Thymus (tissue), 11 donors: Measurements from ENCODE around the gene SLC25A21. TPM values are rescaled to one million over a fixed set of nuclear protein-coding genes. Genes with fewer than 3 reads are reported as not detected.

ENCODE experiments used
- DNase-seq, 9 donors: peaks; one replicate each; pipeline ENCODE4 v3.0.0-alpha.2; 2013; ENCODE audit warnings: low spot score in 9 of 9, low read depth in 6 of 9, missing footprints in 1 of 9
- H3K27ac ChIP-seq, 2 donors: one replicate each; pipeline ENCODE4 v1.5.1; 2013; ENCODE audit warnings: control low read depth in 1 of 2, low read depth in 1 of 2, low read length in 1 of 2, mild to moderate bottlenecking in 1 of 2, moderate library complexity in 1 of 2
- H3K27me3 ChIP-seq, 2 donors: one replicate each; pipeline ENCODE4 v1.5.1; 2013; ENCODE audit warnings: low read length in 1 of 2; ENCODE audit not compliant: control insufficient read depth in 2 of 2, insufficient read depth in 1 of 2
- H3K36me3 ChIP-seq, 2 donors: one replicate each; pipeline ENCODE4 v1.5.1; 2013; ENCODE audit warnings: low read length in 1 of 2, mild to moderate bottlenecking in 1 of 2, moderate library complexity in 1 of 2; ENCODE audit not compliant: control insufficient read depth in 2 of 2, insufficient read depth in 2 of 2
- H3K4me1 ChIP-seq, 2 donors: one replicate each; pipeline ENCODE4 v1.5.1; 2013; ENCODE audit warnings: low read length in 2 of 2; ENCODE audit not compliant: control insufficient read depth in 2 of 2, insufficient read depth in 2 of 2
- H3K4me3 ChIP-seq, 2 donors: one replicate each; pipeline ENCODE4 v1.5.1; 2013; ENCODE audit warnings: low read length in 2 of 2, control low read depth in 1 of 2, mild to moderate bottlenecking in 1 of 2
- H3K9me3 ChIP-seq, 2 donors: one replicate each; pipeline ENCODE4 v1.5.1; 2013; ENCODE audit warnings: low read length in 1 of 2, mild to moderate bottlenecking in 1 of 2; ENCODE audit not compliant: control insufficient read depth in 2 of 2, insufficient read depth in 1 of 2
- WGBS: extraction: QIAGEN DNeasy Blood & Tissue Kit; methylation state at CpG from one replicate; pipeline ENCODE4 v1.1.7; 2013; 5-methylcytosine and 5-hydroxymethylcytosine counted together
- polyA plus RNA-seq: library from polyadenylated mRNA; stranded (reverse); fragments of 200-250 nt; gene quantifications from one replicate; pipeline ENCODE4 v1.2.3, GENCODE V29; 2013
- total RNA-seq: library from RNA; stranded (reverse); fragments of 120-200 nt; gene quantifications from one replicate; pipeline ENCODE4 v1.2.4, GENCODE V29; 2013
- donor health status: healthy.

SLC25A21 gene
- total and polyA plus RNA-seq, 2 donors: 0.46 to 0.90 TPM

GRCh38 chr14:36931791-36932190, 240.6 kb downstream of the SLC25A21 start:
- peaks cover 0 to 3% of the 10 kb centered on the region in 2 donors for H3K4me1 ChIP-seq
- DNase-seq: no peak
- H3K9me3 ChIP-seq: no peaks in the 10 kb centered on the region
- 79% methylated on average over 2 of the region's 2 CpGs for WGBS
- H3K27ac ChIP-seq: no peak overlapping the region
- H3K27me3 ChIP-seq: no peaks in the 10 kb centered on the region
- no peak overlapping the region for H3K4me3 ChIP-seq
- no peaks in the 10 kb centered on the region for H3K36me3 ChIP-seq

- no peak overlapping the region for H3K27ac ChIP-seq
Measured at GRCh38 chr14:36928432-36928831, 244.0 kb downstream of the SLC25A21 start.

GRCh38 chr14:36925094-36925493, 247.3 kb downstream of the SLC25A21 start:
- Histone ChIP-seq H3K27ac (no peak overlapping the region), H3K27me3 (no peaks in the 10 kb centered on the region), H3K36me3 (no peaks in the 10 kb centered on the region), H3K4me1 (no peaks in the 10 kb centered on the region), H3K4me3 (no peak overlapping the region), H3K9me3 (no peaks in the 10 kb centered on the region)
- 95% methylated on average over 2 of the region's 2 CpGs for WGBS
- no peak for DNase-seq

More at GRCh38 chr14:36928432-36928831, 244.0 kb downstream of the SLC25A21 start:
- 93% methylated on average over 4 of the region's 4 CpGs for WGBS
- no peaks in the 10 kb centered on the region for H3K4me1 ChIP-seq
- H3K9me3 ChIP-seq: no peaks in the 10 kb centered on the region
- no peak for DNase-seq
- no peaks in the 10 kb centered on the region for H3K27me3 ChIP-seq
- no peak overlapping the region for H3K4me3 ChIP-seq
- no peaks in the 10 kb centered on the region for H3K36me3 ChIP-seq

GRCh38 chr14:36916668-36917067, 255.7 kb downstream of the SLC25A21 start:
- Histone ChIP-seq H3K4me3 (no peak overlapping the region), H3K36me3 (no peaks in the 10 kb centered on the region), H3K9me3 (no peaks in the 10 kb centered on the region), H3K4me1 (no peaks in the 10 kb centered on the region), H3K27ac (no peak overlapping the region), H3K27me3 (no peaks in the 10 kb centered on the region)
- WGBS: 88% methylated on average over 2 of the region's 2 CpGs
- no peak for DNase-seq

- Histone ChIP-seq H3K4me1 (no peaks in the 10 kb centered on the region), H3K27ac (no peak overlapping the region), H3K36me3 (no peaks in the 10 kb centered on the region), H3K27me3 (no peaks in the 10 kb centered on the region), H3K9me3 (no peaks in the 10 kb centered on the region), H3K4me3 (no peak overlapping the region)
- no peak for DNase-seq
- 95% methylated on average over 1 of the region's 1 CpG for WGBS
Measured at GRCh38 chr14:36915081-36915480, 257.3 kb downstream of the SLC25A21 start.

GRCh38 chr14:36910578-36910977, 261.8 kb downstream of the SLC25A21 start:
- H3K27ac ChIP-seq: no peak overlapping the region
- 89% methylated on average over 3 of the region's 3 CpGs for WGBS
- H3K4me3 ChIP-seq: no peak overlapping the region
- no peaks in the 10 kb centered on the region for H3K36me3 ChIP-seq
- DNase-seq: no peak
- H3K9me3 ChIP-seq: no peaks in the 10 kb centered on the region
- H3K27me3 ChIP-seq: no peaks in the 10 kb centered on the region
- no peaks in the 10 kb centered on the region for H3K4me1 ChIP-seq

- Histone ChIP-seq H3K4me3 (no peak overlapping the region), H3K27me3 (no peaks in the 10 kb centered on the region), H3K4me1 (no peaks in the 10 kb centered on the region), H3K27ac (no peak overlapping the region), H3K36me3 (no peaks in the 10 kb centered on the region), H3K9me3 (no peaks in the 10 kb centered on the region)
- no peak for DNase-seq
- WGBS: 92% methylated on average over 5 of the region's 5 CpGs
Measured at GRCh38 chr14:36905272-36905888, 267.0 kb downstream of the SLC25A21 start.

GRCh38 chr14:36901861-36902260, 270.5 kb downstream of the SLC25A21 start:
- Histone ChIP-seq H3K4me1 (no peaks in the 10 kb centered on the region), H3K9me3 (no peaks in the 10 kb centered on the region), H3K27me3 (no peaks in the 10 kb centered on the region), H3K4me3 (no peak overlapping the region), H3K27ac (no peak overlapping the region), H3K36me3 (no peaks in the 10 kb centered on the region)
- no peak for DNase-seq

- Histone ChIP-seq H3K4me1 (no peaks in the 10 kb centered on the region), H3K9me3 (no peaks in the 10 kb centered on the region), H3K27ac (no peak overlapping the region), H3K36me3 (no peaks in the 10 kb centered on the region), H3K4me3 (no peak overlapping the region), H3K27me3 (no peaks in the 10 kb centered on the region)
- 85% methylated on average over 2 of the region's 2 CpGs for WGBS
- DNase-seq: no peak
Measured at GRCh38 chr14:36900846-36901245, 271.6 kb downstream of the SLC25A21 start.
